ENCODE results near the gene KCTD3. TPM values are rescaled to one million over a fixed set of nuclear protein-coding genes. Genes with fewer than 3 reads are reported as not detected.

The KCTD3 gene
- total and polyA plus RNA-seq, 10 of the 15 experiments (the other 5 are each of a cell fraction or from before 2014, with no cell fraction given): 3.6 to 19.8 (median 10.7) TPM

DNA sequence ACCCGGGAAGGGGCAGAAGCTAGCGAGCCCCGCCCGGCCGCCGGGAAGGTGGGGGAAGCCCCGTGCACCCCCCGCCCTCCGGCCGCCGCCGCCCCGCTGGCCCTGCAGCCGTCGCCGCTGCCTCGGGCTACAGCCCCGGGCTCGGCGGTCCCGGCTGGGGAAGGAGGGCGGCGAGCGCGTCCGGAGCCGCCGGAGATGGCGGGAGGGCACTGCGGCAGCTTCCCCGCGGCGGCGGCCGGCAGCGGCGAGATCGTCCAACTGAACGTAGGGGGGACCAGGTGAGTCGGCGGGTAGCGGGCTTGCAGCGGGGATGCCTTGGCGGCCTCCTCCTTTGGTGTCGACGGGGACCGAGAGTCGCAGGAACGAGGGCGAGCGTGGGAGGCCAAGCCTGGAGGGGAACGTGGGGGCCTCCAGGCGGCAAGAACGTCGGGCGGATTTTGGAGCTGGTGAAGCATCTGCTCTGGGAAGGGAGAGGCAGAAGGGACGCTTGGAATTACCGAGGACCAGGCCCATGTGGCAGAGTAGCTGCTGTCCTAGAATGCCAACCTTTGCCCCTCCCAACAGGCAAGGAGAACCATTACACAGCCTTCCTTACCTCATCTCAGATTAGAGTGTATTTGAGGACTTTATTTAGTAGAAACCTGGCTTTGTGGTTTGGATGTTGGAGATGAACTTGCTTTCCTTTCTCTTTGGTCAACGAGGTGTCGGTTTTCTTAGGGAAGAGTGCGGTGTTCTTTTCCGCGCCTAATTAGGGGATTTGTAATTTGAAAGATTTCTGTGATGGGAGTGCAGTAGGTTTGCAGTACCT lies 591 bp downstream of the KCTD3 start:
- FAIRE-seq (no peak), DNase-seq (ENCODE audit: low read depth, low spot score) (no peak), ATAC-seq (peak; percentile 79)
- H4K20me1 ChIP-seq (ENCODE audit: control insufficient read depth, insufficient read depth): no peaks in the 10 kb centered on the region
- in situ Hi-C loops (cut with MboI): no loop called here
- intact Hi-C loops (cut with micrococcal nuclease; ENCODE audit: unreplicated experiment): no loop called here
- H3K27me3 ChIP-seq (replicated peaks in 1 of 2; ENCODE audit: control insufficient read depth in 2 of 2, insufficient read depth in 2 of 2, low read length in 1 of 2): no peaks in the 10 kb centered on the region
- peak overlapping the region; percentile 89 for H3K27ac ChIP-seq (ENCODE audit: control insufficient read depth, insufficient read depth)
- SMC1A ChIA-PET (ENCODE audit: uncharacterized antibody, unreplicated experiment): interaction anchor here (1.0 to 1.8 kb wide), 5 partner anchors 10 to 139 kb away, joined by 3 to 7 read pairs (median 5); no protein-coding TSS in a partner anchor
- peak overlapping the region; percentile 61 for H3K4me2 ChIP-seq (ENCODE audit: control insufficient read depth, insufficient read depth)
- peaks cover 9% of the 10 kb centered on the region; the same call in 1 of the 2 replicates for H3K4me1 ChIP-seq (ENCODE audit: control insufficient read depth, insufficient read depth, low read length)
- peak overlapping the region; percentile 76 for H3K4me3 ChIP-seq
- BruUV-seq (replicated peaks): no TSS peak
- no peaks in the 10 kb centered on the region for H3K9me3 ChIP-seq (replicated peaks; ENCODE audit: control insufficient read depth, insufficient read depth, low read length)
- no peaks in the 10 kb centered on the region for H3K36me3 ChIP-seq (ENCODE audit: control insufficient read depth in 2 of 2, insufficient read depth in 2 of 2, low read length in 1 of 2)
- CTCF ChIA-PET: interaction anchor here (0.6 to 1.5 kb wide), 8 partner anchors 12 to 908 kb away, joined by 3 to 5 read pairs (median 3); no protein-coding TSS in a partner anchor
- H3K79me2 ChIP-seq (ENCODE audit: control insufficient read depth, insufficient read depth, low read length): peaks cover 53% of the 10 kb centered on the region
- peak overlapping the region; percentile 99 for H2AFZ ChIP-seq (ENCODE audit: control insufficient read depth, low read depth, low read length)
- RAD21 ChIA-PET (ENCODE audit: unreplicated experiment): interaction anchor here (1.0 to 2.4 kb wide), 3 partner anchors 16 to 39 kb away, joined by 3 to 7 read pairs (median 3); no protein-coding TSS in a partner anchor
- WGBS (ENCODE audit: insufficient coverage, insufficient replicate concordance, low lambda C conversion rate, missing lambda C conversion rate): under 1% methylated on average over 41 of the region's 63 CpGs
- POLR2A ChIA-PET: interaction anchor here (0.8 to 1.7 kb wide), 3 partner anchors 10 to 97 kb away, joined by 3 to 4 read pairs (median 4); no protein-coding TSS in a partner anchor
- peak overlapping the region; percentile 75 for H3K9ac ChIP-seq (ENCODE audit: control insufficient read depth, insufficient read depth, low read length)
- TF ChIP-seq, protein P1, sequence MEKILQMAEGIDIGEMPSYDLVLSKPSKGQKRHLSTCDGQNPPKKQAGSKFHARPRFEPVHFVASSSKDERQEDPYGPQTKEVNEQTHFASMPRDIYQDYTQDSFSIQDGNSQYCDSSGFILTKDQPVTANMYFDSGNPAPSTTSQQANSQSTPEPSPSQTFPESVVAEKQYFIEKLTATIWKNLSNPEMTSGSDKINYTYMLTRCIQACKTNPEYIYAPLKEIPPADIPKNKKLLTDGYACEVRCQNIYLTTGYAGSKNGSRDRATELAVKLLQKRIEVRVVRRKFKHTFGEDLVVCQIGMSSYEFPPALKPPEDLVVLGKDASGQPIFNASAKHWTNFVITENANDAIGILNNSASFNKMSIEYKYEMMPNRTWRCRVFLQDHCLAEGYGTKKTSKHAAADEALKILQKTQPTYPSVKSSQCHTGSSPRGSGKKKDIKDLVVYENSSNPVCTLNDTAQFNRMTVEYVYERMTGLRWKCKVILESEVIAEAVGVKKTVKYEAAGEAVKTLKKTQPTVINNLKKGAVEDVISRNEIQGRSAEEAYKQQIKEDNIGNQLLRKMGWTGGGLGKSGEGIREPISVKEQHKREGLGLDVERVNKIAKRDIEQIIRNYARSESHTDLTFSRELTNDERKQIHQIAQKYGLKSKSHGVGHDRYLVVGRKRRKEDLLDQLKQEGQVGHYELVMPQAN (conservative IDR thresholded peaks at IDR 0.05): peak; percentile 58; the same call in 1 of the 2 replicates
- no peak for TF ChIP-seq TCF3 (IDR thresholded peaks at IDR 0.05; ENCODE audit: borderline replicate concordance, insufficient read depth, low read depth, low read length)
- TF ChIP-seq BHLHE40 (IDR thresholded peaks at IDR 0.05; ENCODE audit: borderline replicate concordance in 1 of 2, low read depth in 2 of 2, low read length in 1 of 2): peak in 1 of 2 experiments; percentile 13; a peak in 1 of 4 replicates
- peak; percentile 36; the same call in 1 of the 2 replicates for TF ChIP-seq SIN3A (IDR thresholded peaks at IDR 0.05; ENCODE audit: low read depth, low read length)
- peak; percentile 79 for TF ChIP-seq DPF2 (IDR thresholded peaks at IDR 0.05)
- no peak for TF ChIP-seq STAT3 (IDR thresholded peaks at IDR 0.05; ENCODE audit: low read depth, low read length)
- no peak for TF ChIP-seq GABPA (IDR thresholded peaks at IDR 0.05; ENCODE audit: low read depth)
- no peak for TF ChIP-seq SIX5 (IDR thresholded peaks at IDR 0.05; ENCODE audit: low read depth, low read length, severe bottlenecking)
- TF ChIP-seq, protein P2, sequence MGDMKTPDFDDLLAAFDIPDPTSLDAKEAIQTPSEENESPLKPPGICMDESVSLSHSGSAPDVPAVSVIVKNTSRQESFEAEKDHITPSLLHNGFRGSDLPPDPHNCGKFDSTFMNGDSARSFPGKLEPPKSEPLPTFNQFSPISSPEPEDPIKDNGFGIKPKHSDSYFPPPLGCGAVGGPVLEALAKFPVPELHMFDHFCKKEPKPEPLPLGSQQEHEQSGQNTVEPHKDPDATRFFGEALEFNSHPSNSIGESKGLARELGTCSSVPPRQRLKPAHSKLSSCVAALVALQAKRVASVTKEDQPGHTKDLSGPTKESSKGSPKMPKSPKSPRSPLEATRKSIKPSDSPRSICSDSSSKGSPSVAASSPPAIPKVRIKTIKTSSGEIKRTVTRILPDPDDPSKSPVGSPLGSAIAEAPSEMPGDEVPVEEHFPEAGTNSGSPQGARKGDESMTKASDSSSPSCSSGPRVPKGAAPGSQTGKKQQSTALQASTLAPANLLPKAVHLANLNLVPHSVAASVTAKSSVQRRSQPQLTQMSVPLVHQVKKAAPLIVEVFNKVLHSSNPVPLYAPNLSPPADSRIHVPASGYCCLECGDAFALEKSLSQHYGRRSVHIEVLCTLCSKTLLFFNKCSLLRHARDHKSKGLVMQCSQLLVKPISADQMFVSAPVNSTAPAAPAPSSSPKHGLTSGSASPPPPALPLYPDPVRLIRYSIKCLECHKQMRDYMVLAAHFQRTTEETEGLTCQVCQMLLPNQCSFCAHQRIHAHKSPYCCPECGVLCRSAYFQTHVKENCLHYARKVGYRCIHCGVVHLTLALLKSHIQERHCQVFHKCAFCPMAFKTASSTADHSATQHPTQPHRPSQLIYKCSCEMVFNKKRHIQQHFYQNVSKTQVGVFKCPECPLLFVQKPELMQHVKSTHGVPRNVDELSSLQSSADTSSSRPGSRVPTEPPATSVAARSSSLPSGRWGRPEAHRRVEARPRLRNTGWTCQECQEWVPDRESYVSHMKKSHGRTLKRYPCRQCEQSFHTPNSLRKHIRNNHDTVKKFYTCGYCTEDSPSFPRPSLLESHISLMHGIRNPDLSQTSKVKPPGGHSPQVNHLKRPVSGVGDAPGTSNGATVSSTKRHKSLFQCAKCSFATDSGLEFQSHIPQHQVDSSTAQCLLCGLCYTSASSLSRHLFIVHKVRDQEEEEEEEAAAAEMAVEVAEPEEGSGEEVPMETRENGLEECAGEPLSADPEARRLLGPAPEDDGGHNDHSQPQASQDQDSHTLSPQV (IDR thresholded peaks at IDR 0.05): peak; percentile 39; the same call in 1 of the 2 replicates
- TF ChIP-seq MXI1 (IDR thresholded peaks at IDR 0.05; ENCODE audit: low read depth, low read length): no peak
- TF ChIP-seq NRF1 (conservative IDR thresholded peaks at IDR 0.05; ENCODE audit: low read depth, low read length): no peak
- 0 out of 2 replicates have a peak, but pooled peaks have one; percentile 25 for TF ChIP-seq CREB1 (IDR thresholded peaks at IDR 0.05; ENCODE audit: low read depth)
- no peak for TF ChIP-seq ESRRA (IDR thresholded peaks at IDR 0.05; ENCODE audit: low read length)
- 0 out of 2 replicates have a peak, but pooled peaks have one; percentile 65 for TF ChIP-seq GATAD2B (conservative IDR thresholded peaks at IDR 0.05; ENCODE audit: low read depth)
- no peak for TF ChIP-seq ZZZ3 (IDR thresholded peaks at IDR 0.05; ENCODE audit: control insufficient read depth, insufficient read length, low read depth)
- no peak for TF ChIP-seq SMAD1 (IDR thresholded peaks at IDR 0.05; ENCODE audit: low read depth, partially characterized antibody)
- 0 out of 2 replicates have a peak, but pooled peaks have one; percentile 16 for TF ChIP-seq BACH1 (IDR thresholded peaks at IDR 0.05; ENCODE audit: borderline replicate concordance)
